GM23248 (cell line): Measurements from ENCODE around the gene WBP2NL.

ENCODE experiments used
- EZH2 ChIP-seq: fragments of 200-600 bp; sonication (generic); IDR thresholded peaks from 2 replicates; pipeline ENCODE4 v1.6.1; 2018; ENCODE audit warnings: antibody characterized with exemption, mild to moderate bottlenecking; ENCODE audit not compliant: insufficient read depth, poor library complexity, severe bottlenecking
- EZH2phosphoT487 ChIP-seq: fragments of 200-600 bp; sonication (generic); IDR thresholded peaks from 2 replicates; pipeline ENCODE4 v1.6.1; 2018; ENCODE audit warnings: antibody characterized with exemption, moderate library complexity, mild to moderate bottlenecking, low read depth; ENCODE audit not compliant: insufficient read depth

- no peak for TF ChIP-seq EZH2
- TF ChIP-seq EZH2phosphoT487 = no peak
Measured at GRCh38 chr22:41957941-41958556, 40.5 kb upstream of the WBP2NL start.
